ENCODE results near the gene RTP5.

- TF ChIP-seq CTCF (IDR thresholded peaks at IDR 0.05) (no peak), POLR2A (IDR thresholded peaks at IDR 0.05) (no peak)
Observed at GRCh38 chr2:241850544-241851324, 18.8 kb upstream of the RTP5 start.
